MM.1S (cell line): ENCODE data around the gene MSI2.

ENCODE experiments used
- EZH2phosphoT487 ChIP-seq: fragments of 300-600 bp; sonication (generic); IDR thresholded peaks from 2 replicates; pipeline ENCODE4 v1.6.1; 2018; ENCODE audit warnings: antibody characterized with exemption, low read length
- TF ChIP-seq, protein P1 (sequence below): fragments of 300-600 bp; sonication (generic); IDR thresholded peaks from 2 replicates; pipeline ENCODE4 v1.5.1; 2016; ENCODE audit warnings: antibody characterized with exemption, low read length, mixed read lengths

- no peak for TF ChIP-seq EZH2phosphoT487
- TF ChIP-seq, protein P1, sequence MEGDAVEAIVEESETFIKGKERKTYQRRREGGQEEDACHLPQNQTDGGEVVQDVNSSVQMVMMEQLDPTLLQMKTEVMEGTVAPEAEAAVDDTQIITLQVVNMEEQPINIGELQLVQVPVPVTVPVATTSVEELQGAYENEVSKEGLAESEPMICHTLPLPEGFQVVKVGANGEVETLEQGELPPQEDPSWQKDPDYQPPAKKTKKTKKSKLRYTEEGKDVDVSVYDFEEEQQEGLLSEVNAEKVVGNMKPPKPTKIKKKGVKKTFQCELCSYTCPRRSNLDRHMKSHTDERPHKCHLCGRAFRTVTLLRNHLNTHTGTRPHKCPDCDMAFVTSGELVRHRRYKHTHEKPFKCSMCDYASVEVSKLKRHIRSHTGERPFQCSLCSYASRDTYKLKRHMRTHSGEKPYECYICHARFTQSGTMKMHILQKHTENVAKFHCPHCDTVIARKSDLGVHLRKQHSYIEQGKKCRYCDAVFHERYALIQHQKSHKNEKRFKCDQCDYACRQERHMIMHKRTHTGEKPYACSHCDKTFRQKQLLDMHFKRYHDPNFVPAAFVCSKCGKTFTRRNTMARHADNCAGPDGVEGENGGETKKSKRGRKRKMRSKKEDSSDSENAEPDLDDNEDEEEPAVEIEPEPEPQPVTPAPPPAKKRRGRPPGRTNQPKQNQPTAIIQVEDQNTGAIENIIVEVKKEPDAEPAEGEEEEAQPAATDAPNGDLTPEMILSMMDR, result no peak
Observed at GRCh38 chr17:57324631-57325030, 68.3 kb downstream of the MSI2 start.
